Spleen (tissue), 11 donors: ENCODE data around the gene MBNL1. TPM values are rescaled to one million over a fixed set of nuclear protein-coding genes. Genes with fewer than 3 reads are reported as not detected.
A peak's percentile ranks its signal among the peaks of the same experiment; 100 is the strongest.

ENCODE experiments used
- DNase-seq: peaks from one replicate; pipeline ENCODE4 v3.0.0-alpha.2; 2020
- H3K27ac ChIP-seq, 8 donors: fragments of 200-600 bp; sonication (generic) in 7 of 8; 1 replicate in 4 of 8; 2 replicates in 4 of 8; pipeline versions ENCODE4 v1.5.0 to v1.8.0; 2016 to 2021; ENCODE audit warnings: inconsistent platforms in 4 of 8, mild to moderate bottlenecking in 4 of 8, moderate library complexity in 1 of 8
- H3K27me3 ChIP-seq, 7 donors: fragments of 200-600 bp; sonication (generic) in 6 of 7; replicated peaks in 1 of 7; 1 replicate in 4 of 7; 2 replicates in 3 of 7; pipeline versions ENCODE4 v1.5.0 to v1.8.0; 2016 to 2021; ENCODE audit warnings: inconsistent platforms in 3 of 7, mild to moderate bottlenecking in 1 of 7
- H3K36me3 ChIP-seq, 6 donors: fragments of 200-600 bp; sonication (generic) in 5 of 6; 1 replicate in 4 of 6; 2 replicates in 2 of 6; pipeline versions ENCODE4 v1.5.0 to v1.8.0; 2016 to 2021; ENCODE audit warnings: inconsistent platforms in 2 of 6
- H3K4me1 ChIP-seq, 6 donors: fragments of 200-600 bp; sonication (generic) in 5 of 6; 1 replicate in 3 of 6; 2 replicates in 3 of 6; pipeline versions ENCODE4 v1.5.0 to v1.8.0; 2016 to 2021; ENCODE audit warnings: inconsistent platforms in 3 of 6
- H3K4me3 ChIP-seq, 8 donors: fragments of 200-600 bp; sonication (generic) in 7 of 8; 1 replicate in 4 of 8; 2 replicates in 4 of 8; pipeline versions ENCODE4 v1.5.0 to v1.8.0; 2016 to 2021; ENCODE audit warnings: inconsistent platforms in 4 of 8, mild to moderate bottlenecking in 4 of 8, moderate library complexity in 2 of 8
- H3K9me3 ChIP-seq, 8 donors: fragments of 200-600 bp; sonication (generic) in 7 of 8; 1 replicate in 4 of 8; 2 replicates in 4 of 8; pipeline versions ENCODE4 v1.5.0 to v1.8.0; 2016 to 2021; ENCODE audit warnings: inconsistent platforms in 4 of 8
- CTCF ChIP-seq, 11 experiments: fragments of 200-600 bp in 7 of 11; fragments of 450-650 bp in 4 of 11; sonication (generic) in 4 of 11; IDR thresholded peaks in 8 of 11; conservative IDR thresholded peaks in 3 of 11; 1 replicate in 7 of 11; 2 replicates in 4 of 11; pipeline versions ENCODE4 v1.4.0 to v1.8.0; 2016 to 2021; ENCODE audit warnings: antibody characterized with exemption in 11 of 11, inconsistent platforms in 4 of 11, mild to moderate bottlenecking in 1 of 11
- POLR2A ChIP-seq, 3 donors: fragments of 450-650 bp; IDR thresholded peaks; one replicate each; pipeline ENCODE4 v1.5.1; 2017; ENCODE audit warnings: antibody characterized with exemption in 3 of 3, mild to moderate bottlenecking in 1 of 3
- POLR2AphosphoS5 ChIP-seq, 3 donors: sonication (generic); formaldehyde crosslinking; IDR thresholded peaks; one replicate each; pipeline ENCODE4 v1.5.1; 2017; ENCODE audit warnings: antibody characterized with exemption in 3 of 3
- WGBS, 5 donors: extraction: QIAGEN DNeasy Blood & Tissue Kit in 3 of 5; methylation state at CpG; one replicate each; pipeline versions ENCODE4 v1.1.5 to v1.1.7; 2013 to 2018; 5-methylcytosine and 5-hydroxymethylcytosine counted together
- intact Hi-C: fragments of 100-400 bp; cut with DNase I; formaldehyde crosslinking; loops from one replicate; pipeline ENCODE4 v1.15.0; 2023; ENCODE audit warnings: low total_unique reads
- polyA plus RNA-seq, 3 donors: library from polyadenylated mRNA; stranded (reverse); fragments of 200-250 nt; gene quantifications; one replicate each; pipeline ENCODE4 v1.2.1, GENCODE V29; 2013
- total RNA-seq, 7 donors: library from RNA; depleted of rRNA in 3 of 7; stranded (reverse); fragments of >200 nt in 3 of 7; fragmentation: NEBNext Ultra II Directional in 4 of 7; extraction: Animal tissue kit (Norgen Biotek cat#: 25700) in 4 of 7; gene quantifications; one replicate each; pipeline versions ENCODE4 v1.1.0 to v1.2.1, GENCODE V29; 2016 to 2021
- donor health status: healthy with polysubstance abuse.
- donor health status: DM: no; HTN: no; CAD: no; lungs with moderate emphysema.
- donor health status: DM: no; HTN: no; CAD: no.
- donor health status: Bipolar disorder and iron deficiency.
- donor health status: healthy.
- donor health status: DM: no; HTN: no; CAD: no.
- donor health status: DM: yes; HTN: yes; CAD: no.

MBNL1 gene
- total and polyA plus RNA-seq, 10 donors: 64.7 to 491 (median 296) TPM

- Histone ChIP-seq H3K4me1 (peaks cover 46 to 100% (median 89%) of the 10 kb centered on the region in 6 donors), H3K36me3 (peaks cover 0 to 8% (median 0%) of the 10 kb centered on the region in 6 donors), H3K4me3 (peak overlapping the region in 1 of 8 donors; percentile 38), H3K27ac (peak overlapping the region in 7 of 8 donors; percentile 33 to 91 (median 76)), H3K27me3 (no peaks in the 10 kb centered on the region), H3K9me3 (no peaks in the 10 kb centered on the region)
- intact Hi-C loops: no loop called here
- no peak for DNase-seq
- TF ChIP-seq POLR2AphosphoS5 (IDR thresholded peaks at IDR 0.05): peak in 1 of 3 donors; percentile 9
- TF ChIP-seq CTCF (IDR thresholded peaks at IDR 0.05 in 8 of 11, conservative IDR thresholded peaks at IDR 0.05 in 3 of 11): no peak
- TF ChIP-seq POLR2A (IDR thresholded peaks at IDR 0.05): no peak
- 43 to 49% (median 45%) methylated on average over 5 of the region's 5 CpGs for WGBS, 5 donors
These were observed 134.1 kb downstream of the MBNL1 start for GRCh38 chr3:152402695-152403451.

- 71 to 87% (median 85%) methylated on average over 2 of the region's 2 CpGs for WGBS, 5 donors
- Histone ChIP-seq H3K4me3 (peak overlapping the region in 1 of 8 donors; percentile 38), H3K27me3 (no peaks in the 10 kb centered on the region), H3K4me1 (peaks cover 46 to 100% (median 85%) of the 10 kb centered on the region in 6 donors), H3K9me3 (no peaks in the 10 kb centered on the region), H3K36me3 (peaks cover 0 to 8% (median 0%) of the 10 kb centered on the region in 6 donors), H3K27ac (peak overlapping the region in 7 of 8 donors; percentile 33 to 91 (median 76))
- intact Hi-C loops: no loop called here
- no peak for TF ChIP-seq POLR2A (IDR thresholded peaks at IDR 0.05)
- TF ChIP-seq POLR2AphosphoS5 (IDR thresholded peaks at IDR 0.05): peak in 1 of 3 donors; percentile 65
- DNase-seq: no peak
These were observed 134.9 kb downstream of the MBNL1 start for GRCh38 chr3:152403632-152404066.

DNA sequence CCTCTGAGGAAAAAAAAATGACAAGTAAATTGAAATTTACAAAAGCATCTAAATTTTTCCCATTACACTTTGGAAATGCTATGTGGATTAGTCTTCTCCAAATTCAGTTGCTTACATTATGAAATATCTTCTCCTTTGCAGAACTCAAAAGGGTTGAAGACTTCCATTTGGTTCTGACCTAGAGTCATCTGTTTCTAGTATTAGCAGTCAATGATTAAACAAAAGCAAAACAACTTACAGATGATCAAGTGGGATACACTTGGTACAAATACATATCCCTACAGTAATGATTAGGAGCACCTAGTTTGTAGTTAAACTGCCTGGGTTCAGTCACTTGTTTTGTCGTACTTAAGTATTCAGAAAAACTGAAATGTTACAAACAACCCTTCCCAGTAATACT is 136.2 kb downstream of the MBNL1 start:
- no peak for DNase-seq
- 93 to 98% (median 94%) methylated on average over 1 of the region's 1 CpG for WGBS, 5 donors
- Histone ChIP-seq H3K36me3 (peaks cover 0 to 8% (median 0%) of the 10 kb centered on the region in 6 donors), H3K9me3 (no peaks in the 10 kb centered on the region), H3K27ac (peak overlapping the region in 7 of 8 donors; percentile 7 to 91 (median 76)), H3K27me3 (no peaks in the 10 kb centered on the region), H3K4me3 (no peak overlapping the region), H3K4me1 (peaks cover 35 to 100% (median 78%) of the 10 kb centered on the region in 6 donors)
- no peak for TF ChIP-seq POLR2A (IDR thresholded peaks at IDR 0.05)
- TF ChIP-seq POLR2AphosphoS5 (IDR thresholded peaks at IDR 0.05): no peak
- TF ChIP-seq CTCF (IDR thresholded peaks at IDR 0.05 in 8 of 11, conservative IDR thresholded peaks at IDR 0.05 in 3 of 11): no peak
- intact Hi-C loops: no loop called here

GRCh38 chr3:152405915-152406802 is 137.4 kb downstream of the MBNL1 start:
- 69 to 88% (median 81%) methylated on average over 3 of the region's 3 CpGs for WGBS, 5 donors
- H3K27ac ChIP-seq: peak overlapping the region; percentile 0 to 91 (median 67)
- DNase-seq: no peak
- peaks cover 0 to 8% (median 0%) of the 10 kb centered on the region in 6 donors for H3K36me3 ChIP-seq
- H3K4me3 ChIP-seq: peak overlapping the region in 1 of 8 donors; percentile 31
- no peak for TF ChIP-seq CTCF (IDR thresholded peaks at IDR 0.05 in 8 of 11, conservative IDR thresholded peaks at IDR 0.05 in 3 of 11)
- TF ChIP-seq POLR2A (IDR thresholded peaks at IDR 0.05): no peak
- TF ChIP-seq POLR2AphosphoS5 (IDR thresholded peaks at IDR 0.05): no peak
- no peaks in the 10 kb centered on the region for H3K27me3 ChIP-seq
- H3K9me3 ChIP-seq: no peaks in the 10 kb centered on the region
- intact Hi-C loops: no loop called here
- H3K4me1 ChIP-seq: peaks cover 23 to 97% (median 71%) of the 10 kb centered on the region in 6 donors
